Parathyroid adenoma (tissue), 2 donors: ENCODE results near the gene GPR26.

ENCODE experiments used
- H2AFZ ChIP-seq: fragments of 300-600 bp; sonication (generic); one replicate; pipeline ENCODE4 v1.7.0; 2017; ENCODE audit warnings: antibody characterized with exemption, mild to moderate bottlenecking
- H3K27ac ChIP-seq: fragments of 300-600 bp; sonication (generic); one replicate; pipeline ENCODE4 v1.7.0; 2017
- H3K27me3 ChIP-seq: fragments of 300-600 bp; sonication (generic); one replicate; pipeline ENCODE4 v1.7.0; 2017; ENCODE audit warnings: low read length; ENCODE audit not compliant: control insufficient read depth, insufficient read depth
- H3K36me3 ChIP-seq: fragments of 300-600 bp; sonication (generic); one replicate; pipeline ENCODE4 v1.7.0; 2017; ENCODE audit warnings: low read length; ENCODE audit not compliant: control insufficient read depth, insufficient read depth
- H3K4me1 ChIP-seq: fragments of 300-600 bp; sonication (generic); one replicate; pipeline ENCODE4 v1.7.0; 2017; ENCODE audit warnings: control low read depth
- H3K4me2 ChIP-seq: fragments of 300-600 bp; sonication (generic); one replicate; pipeline ENCODE4 v1.7.0; 2017; ENCODE audit warnings: low read length
- H3K4me3 ChIP-seq: fragments of 300-600 bp; sonication (generic); one replicate; pipeline ENCODE4 v1.7.0; 2017; ENCODE audit warnings: low read depth, low read length
- H3K79me2 ChIP-seq: fragments of 300-600 bp; sonication (generic); one replicate; pipeline ENCODE4 v1.7.0; 2017; ENCODE audit warnings: control low read depth
- H3K9ac ChIP-seq: fragments of 300-600 bp; sonication (generic); one replicate; pipeline ENCODE4 v1.7.0; 2017; ENCODE audit warnings: mild to moderate bottlenecking
- H3K9me3 ChIP-seq: fragments of 300-600 bp; sonication (generic); one replicate; pipeline ENCODE4 v1.7.0; 2017; ENCODE audit warnings: low read length; ENCODE audit not compliant: control insufficient read depth
- TF ChIP-seq, protein P1 (sequence below): fragments of 300-600 bp; sonication (generic); IDR thresholded peaks from one replicate; pipeline ENCODE4 v1.7.0; 2017; ENCODE audit warnings: antibody characterized with exemption, mild to moderate bottlenecking
- donor health status: primary hyperparathyroidism.

The GPR26 gene

GRCh38 chr10:123649676-123650075 is 16.5 kb upstream of the GPR26 start:
- H2AFZ ChIP-seq = no peak overlapping the region
- no peak overlapping the region for H3K27ac ChIP-seq
- H3K9ac ChIP-seq = no peak overlapping the region
- no peak overlapping the region for H3K4me3 ChIP-seq
- H3K4me2 ChIP-seq = no peak overlapping the region
- H3K4me1 ChIP-seq = no peaks in the 10 kb centered on the region
- TF ChIP-seq, protein P1, sequence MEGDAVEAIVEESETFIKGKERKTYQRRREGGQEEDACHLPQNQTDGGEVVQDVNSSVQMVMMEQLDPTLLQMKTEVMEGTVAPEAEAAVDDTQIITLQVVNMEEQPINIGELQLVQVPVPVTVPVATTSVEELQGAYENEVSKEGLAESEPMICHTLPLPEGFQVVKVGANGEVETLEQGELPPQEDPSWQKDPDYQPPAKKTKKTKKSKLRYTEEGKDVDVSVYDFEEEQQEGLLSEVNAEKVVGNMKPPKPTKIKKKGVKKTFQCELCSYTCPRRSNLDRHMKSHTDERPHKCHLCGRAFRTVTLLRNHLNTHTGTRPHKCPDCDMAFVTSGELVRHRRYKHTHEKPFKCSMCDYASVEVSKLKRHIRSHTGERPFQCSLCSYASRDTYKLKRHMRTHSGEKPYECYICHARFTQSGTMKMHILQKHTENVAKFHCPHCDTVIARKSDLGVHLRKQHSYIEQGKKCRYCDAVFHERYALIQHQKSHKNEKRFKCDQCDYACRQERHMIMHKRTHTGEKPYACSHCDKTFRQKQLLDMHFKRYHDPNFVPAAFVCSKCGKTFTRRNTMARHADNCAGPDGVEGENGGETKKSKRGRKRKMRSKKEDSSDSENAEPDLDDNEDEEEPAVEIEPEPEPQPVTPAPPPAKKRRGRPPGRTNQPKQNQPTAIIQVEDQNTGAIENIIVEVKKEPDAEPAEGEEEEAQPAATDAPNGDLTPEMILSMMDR = no peak
- H3K36me3 ChIP-seq = no peaks in the 10 kb centered on the region
- no peaks in the 10 kb centered on the region for H3K79me2 ChIP-seq
- no peaks in the 10 kb centered on the region for H3K9me3 ChIP-seq
- H3K27me3 ChIP-seq = no peaks in the 10 kb centered on the region

- no peaks in the 10 kb centered on the region for H3K27me3 ChIP-seq
- H3K27ac ChIP-seq = no peak overlapping the region
- no peak overlapping the region for H2AFZ ChIP-seq
- H3K4me3 ChIP-seq = no peak overlapping the region
- no peaks in the 10 kb centered on the region for H3K36me3 ChIP-seq
- H3K79me2 ChIP-seq = no peaks in the 10 kb centered on the region
- H3K4me1 ChIP-seq = no peaks in the 10 kb centered on the region
- no peak overlapping the region for H3K4me2 ChIP-seq
- TF ChIP-seq, protein P1 = no peak
- H3K9ac ChIP-seq = no peak overlapping the region
- H3K9me3 ChIP-seq = no peaks in the 10 kb centered on the region
Observed at GRCh38 chr10:123651421-123652047, 14.6 kb upstream of the GPR26 start.

DNA sequence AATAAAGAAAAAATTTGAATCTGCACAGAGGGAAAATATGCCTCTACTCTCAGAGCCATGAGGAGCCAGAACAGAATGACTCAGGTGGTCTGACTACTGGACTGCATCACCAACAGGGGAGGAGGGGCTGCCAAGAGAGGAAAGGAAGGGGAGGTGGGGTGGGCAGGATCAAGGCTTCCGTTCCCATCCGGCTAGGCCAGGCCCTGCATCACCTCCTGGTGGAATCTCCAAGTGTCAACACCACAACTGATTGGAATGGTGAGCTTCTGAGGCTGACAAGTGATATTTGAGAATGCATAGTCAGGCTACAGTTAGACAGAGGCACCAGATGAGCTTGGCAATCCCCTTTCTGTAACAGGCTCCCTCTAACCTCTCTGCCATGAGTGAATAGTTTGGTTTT is 10.4 kb upstream of the GPR26 start:
- H2AFZ ChIP-seq = no peak overlapping the region
- no peak overlapping the region for H3K9ac ChIP-seq
- H3K4me2 ChIP-seq = no peak overlapping the region
- H3K27ac ChIP-seq = no peak overlapping the region
- no peaks in the 10 kb centered on the region for H3K4me1 ChIP-seq
- H3K27me3 ChIP-seq = no peaks in the 10 kb centered on the region
- TF ChIP-seq, protein P1 = no peak
- no peaks in the 10 kb centered on the region for H3K36me3 ChIP-seq
- H3K4me3 ChIP-seq = no peak overlapping the region
- H3K9me3 ChIP-seq = no peaks in the 10 kb centered on the region
- H3K79me2 ChIP-seq = no peaks in the 10 kb centered on the region

DNA sequence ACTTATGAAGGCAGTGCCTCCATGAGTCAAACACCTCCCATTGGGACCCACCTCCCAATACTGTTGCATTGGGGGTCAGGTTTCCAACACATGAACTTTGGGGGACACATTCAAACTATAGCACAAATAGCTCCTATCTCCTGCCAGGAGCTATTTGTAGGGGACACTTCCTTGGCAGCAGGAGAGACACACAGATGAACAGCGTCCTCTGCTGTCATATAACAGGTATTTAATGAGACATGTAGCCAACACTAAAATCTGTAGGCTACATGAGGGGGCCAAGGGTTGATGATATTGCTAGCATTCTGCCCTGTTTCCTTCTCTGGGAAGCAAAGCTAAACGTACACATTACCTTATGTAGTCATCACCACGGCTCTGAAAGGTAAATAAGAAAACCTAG is 2.6 kb upstream of the GPR26 start:
- Histone ChIP-seq H3K27me3 (no peaks in the 10 kb centered on the region), H3K4me3 (no peak overlapping the region), H3K27ac (no peak overlapping the region), H3K4me1 (no peaks in the 10 kb centered on the region), H2AFZ (no peak overlapping the region), H3K4me2 (no peak overlapping the region), H3K9me3 (no peaks in the 10 kb centered on the region), H3K79me2 (no peaks in the 10 kb centered on the region), H3K9ac (no peak overlapping the region), H3K36me3 (no peaks in the 10 kb centered on the region)
- TF ChIP-seq, protein P1 = no peak
